GM12801 (cell line): ENCODE results near the gene KCNMA1.

Experiments
- CTCF ChIP-seq: IDR thresholded peaks from one replicate; pipeline ENCODE4 v1.5.1; 2011; ENCODE audit warnings: control low read depth; ENCODE audit not compliant: insufficient read length; ENCODE audit errors: extremely low read depth

Gene KCNMA1

DNA sequence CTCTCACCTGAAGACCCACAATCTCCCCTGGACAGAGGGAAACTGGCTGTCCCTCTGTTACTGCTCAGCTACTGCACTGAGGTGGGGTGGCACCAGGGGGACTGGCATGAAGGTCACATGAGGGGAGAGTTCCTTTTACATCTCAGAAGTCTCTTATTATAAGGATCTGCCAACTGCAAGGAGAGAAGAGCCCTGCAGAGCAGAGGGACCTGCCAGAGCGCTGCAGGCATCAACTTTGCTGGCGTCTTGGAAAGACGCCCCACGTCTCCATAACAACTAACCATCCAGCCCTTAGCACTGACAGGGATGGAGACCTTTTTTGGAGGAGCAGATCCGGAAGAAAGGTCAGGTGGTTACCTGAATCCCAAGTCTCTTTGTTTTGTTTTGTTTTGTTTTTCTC is 218.6 kb downstream of the KCNMA1 start:
- TF ChIP-seq CTCF = no peak

DNA sequence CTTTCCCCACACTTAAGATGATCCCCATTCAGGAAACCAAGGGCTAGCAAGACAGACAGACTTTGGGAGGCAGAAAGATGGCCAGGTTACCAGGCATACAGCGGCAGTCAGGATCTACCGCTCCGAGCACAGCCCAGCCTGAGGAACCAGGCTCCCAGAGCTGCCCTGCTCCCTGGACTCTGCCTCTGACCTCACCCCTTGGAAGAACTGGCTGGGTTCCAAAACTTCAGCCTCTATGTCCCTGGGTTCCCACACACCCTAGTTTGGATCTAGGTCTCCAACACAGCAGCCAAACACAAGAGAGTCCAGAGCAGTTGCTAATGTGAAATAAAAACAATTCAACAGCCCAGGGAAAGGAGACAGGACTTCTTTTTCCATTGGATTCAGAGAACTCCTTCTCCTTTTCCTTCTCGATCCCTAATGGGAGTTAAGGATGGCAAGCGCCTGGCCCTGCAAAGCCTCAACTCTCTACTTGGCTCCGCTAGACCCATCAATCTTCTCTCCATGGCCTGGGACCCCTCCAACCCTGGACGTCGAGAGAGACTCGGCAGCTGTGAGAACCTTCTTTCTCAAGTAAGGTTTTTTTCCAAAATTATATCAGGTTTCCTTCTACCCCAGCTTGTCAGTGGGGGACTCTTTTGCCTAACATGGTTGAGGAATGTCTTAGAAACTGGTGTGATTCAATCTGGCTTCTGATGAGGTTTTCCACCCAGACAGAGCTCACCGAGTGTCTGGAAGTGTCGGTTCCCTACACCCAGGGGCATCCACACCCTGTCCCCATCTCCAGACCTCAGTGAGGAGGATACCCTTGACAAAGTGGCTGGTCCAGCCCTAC is 219.6 kb downstream of the KCNMA1 start:
- TF ChIP-seq CTCF = no peak

DNA sequence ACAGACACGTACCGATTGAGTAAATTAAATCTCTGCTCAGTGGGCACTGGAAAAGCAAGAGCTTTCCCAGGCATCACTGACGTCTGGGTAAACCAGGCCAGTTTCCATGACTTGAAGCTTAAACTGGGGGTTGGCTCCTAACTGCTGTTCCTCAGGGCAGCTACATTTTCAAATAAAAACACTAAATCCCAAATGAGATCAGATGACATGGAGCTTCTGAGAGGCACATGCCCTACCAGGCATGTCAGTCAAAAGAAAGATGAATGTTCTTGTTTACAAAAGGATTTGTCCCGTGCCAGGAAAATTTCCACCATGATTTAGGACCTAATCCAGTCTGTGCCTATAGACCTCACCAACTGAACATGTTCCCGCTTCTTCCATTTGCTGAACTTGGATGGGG is 220.2 kb downstream of the KCNMA1 start:
- TF ChIP-seq CTCF = no peak

DNA sequence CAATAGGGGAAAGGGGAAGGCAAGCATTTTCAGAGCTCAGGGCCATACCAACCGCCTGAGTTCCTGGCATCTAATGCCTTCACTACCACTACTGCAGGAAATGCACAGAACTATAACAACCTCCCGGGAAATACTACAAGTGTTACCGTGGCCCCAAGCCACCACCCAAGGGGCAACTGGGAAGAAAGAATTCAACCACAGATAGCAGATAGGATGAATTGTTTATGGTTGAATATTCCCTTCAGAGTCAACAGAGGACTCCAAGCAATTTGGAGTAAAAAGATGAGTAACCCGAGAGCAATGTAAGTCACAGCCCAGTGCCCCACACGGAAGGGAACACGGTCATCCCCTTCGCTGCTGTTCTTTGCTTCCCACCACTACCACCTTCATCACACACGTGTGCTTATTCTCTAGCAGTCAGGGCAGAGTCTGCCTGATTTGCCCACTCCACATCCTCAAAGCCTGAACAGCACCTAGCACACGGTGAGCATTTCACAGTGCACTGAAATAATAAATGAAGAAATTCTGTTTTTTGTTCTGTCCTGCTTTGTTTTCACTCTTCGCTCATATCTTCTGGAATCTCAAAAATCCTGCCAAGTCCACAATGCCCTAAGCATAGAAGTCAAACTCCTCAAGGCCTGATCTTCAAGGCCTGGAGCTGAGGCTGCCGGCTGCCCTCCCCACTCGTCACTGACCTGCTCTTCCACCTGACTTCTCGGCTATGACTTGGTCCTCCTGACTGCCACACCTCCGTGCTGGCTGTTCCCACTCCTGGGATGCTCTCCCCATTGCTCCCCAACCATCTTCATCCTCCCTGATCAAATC is 221.1 kb downstream of the KCNMA1 start:
- no peak for TF ChIP-seq CTCF

DNA sequence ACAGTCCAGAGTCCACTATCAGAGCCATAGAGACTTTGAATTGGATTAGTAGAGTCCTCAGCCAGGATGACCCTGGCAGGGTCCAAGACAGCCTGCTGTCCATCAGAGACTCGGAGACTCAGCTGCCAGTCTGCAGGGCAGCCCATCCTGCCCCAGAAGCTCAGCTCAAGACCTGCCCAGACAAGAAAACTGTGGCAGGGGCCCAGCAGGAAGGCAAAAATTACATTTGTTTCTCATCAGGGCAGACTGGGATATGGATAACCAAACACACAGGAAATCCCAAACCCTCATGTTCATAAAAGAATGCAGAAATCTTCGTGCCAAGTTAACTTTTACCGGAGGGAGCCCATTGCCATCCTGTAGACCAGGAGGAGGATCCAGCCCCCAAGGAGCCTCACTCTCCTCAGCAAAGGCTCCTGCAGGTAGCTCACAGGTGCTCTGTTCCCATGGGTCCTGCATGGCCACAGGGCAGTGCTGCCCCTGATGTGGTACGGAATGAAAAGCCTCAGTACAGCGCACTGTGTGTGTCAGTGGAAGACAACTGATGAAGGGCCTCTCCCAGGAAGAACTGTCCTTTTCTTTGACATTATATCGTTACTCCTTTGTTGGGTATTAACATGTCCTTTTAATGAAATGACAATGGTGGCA is 222.2 kb downstream of the KCNMA1 start:
- TF ChIP-seq CTCF = no peak

DNA sequence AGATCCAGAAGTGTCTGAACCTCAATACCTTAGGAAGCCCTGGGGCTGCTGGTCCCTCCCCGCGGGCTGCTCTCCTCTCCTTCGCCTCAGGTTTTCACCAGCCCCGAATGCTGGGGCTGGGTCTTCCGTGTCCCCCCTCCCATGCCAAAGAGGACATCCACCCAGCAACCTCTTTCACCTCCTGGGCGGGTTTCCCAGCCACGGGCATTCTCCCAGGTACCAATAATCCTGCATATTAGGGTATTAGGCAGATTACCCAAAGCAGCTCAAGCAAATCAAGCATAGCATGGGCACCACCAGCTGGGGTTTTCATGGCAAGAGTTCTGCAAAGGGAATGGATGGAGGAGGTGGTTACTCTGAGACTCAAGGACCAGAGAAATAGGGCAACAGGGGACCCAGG is 224.4 kb downstream of the KCNMA1 start:
- no peak for TF ChIP-seq CTCF

DNA sequence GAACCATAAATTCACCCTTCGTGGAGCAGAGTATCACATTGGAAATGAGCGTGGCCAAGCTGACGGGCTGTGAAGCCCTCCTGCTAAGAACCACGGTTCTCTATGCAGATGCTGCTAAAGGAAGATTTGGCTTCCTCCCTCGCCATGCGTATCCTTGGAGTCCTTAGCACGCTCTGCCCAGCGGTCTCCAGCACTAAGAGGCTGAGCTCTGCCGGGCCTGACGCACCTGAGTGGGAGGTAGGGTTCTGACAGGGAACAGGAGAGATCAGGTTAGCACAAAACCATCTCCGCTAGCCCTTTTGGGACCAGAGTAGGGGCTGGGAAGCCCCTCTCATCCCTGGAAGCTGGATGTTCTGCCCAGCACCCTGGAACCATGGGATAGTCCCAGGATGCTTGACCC is 225.8 kb downstream of the KCNMA1 start:
- TF ChIP-seq CTCF = no peak
